HG03442 (cell line): ENCODE results near the gene MCOLN1.
"Not testable (repeated sequence)": the region's sequence is repeated elsewhere in the genome, so short reads cannot be mapped to it uniquely, and the experiment has no call there.

Source experiments
- ATAC-seq: cut with Tn5 transposase; IDR thresholded peaks from one replicate; pipeline ENCODE4 v1.9.1; 2021; ENCODE audit warnings: mild to moderate bottlenecking, moderate library complexity; ENCODE audit not compliant: unreplicated experiment

Gene MCOLN1

DNA sequence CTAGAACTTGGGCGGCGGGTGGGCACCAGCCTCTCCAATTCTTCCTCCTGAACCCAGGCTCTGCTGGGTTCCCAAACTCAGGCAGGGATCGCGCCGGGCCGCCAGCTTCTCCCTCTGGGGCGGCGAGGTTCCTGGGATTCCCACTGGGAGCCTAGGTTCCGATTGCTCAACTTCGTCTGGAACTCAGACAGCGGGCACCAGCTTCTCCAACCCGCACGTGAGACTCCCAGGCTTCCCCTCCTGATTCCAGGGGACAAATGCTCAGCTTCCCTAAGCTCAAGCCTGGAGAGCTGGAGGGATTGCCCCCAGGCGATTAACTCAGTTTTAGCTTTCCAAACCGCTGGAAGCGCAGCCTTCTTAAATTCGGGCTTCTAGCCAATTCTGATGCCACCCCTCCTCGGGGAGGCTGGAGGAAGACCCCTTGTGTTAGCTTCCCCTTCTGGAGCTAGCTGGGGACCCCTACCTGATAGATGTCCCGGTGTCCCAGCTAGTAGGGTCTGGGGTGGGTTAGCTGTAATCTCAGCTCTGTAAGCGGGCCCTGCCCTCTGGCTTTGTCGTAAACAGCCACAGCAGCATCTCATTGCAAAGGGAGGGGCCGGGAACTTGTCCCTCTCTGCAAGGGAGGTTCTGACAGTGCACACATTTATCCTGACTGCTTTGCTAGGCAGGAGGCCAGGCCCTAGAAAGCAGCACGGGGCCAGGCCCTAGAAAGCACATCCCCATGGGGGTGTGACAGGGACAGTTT is 671 bp downstream of the MCOLN1 start:
- peak; percentile 14 for ATAC-seq

DNA sequence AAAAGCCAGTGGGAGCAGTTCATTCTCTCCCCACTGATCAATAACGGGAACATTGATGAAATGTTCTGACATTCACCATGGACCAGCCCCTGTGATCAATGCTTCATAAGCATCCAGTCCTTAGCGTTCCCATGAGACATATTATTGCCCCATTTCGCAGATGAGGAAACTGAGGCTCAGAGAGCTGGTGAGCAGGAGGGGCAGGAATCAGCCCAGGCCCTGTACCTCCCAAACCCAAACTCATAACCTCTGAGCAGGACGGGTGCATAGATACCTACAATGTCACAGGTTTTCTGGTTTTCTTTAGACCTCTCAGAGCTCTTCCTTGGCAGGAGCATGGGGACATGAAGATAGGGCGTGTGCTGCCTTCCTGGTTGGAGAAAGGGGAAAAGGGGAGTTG is 2.1 kb downstream of the MCOLN1 start:
- ATAC-seq, result no peak

GRCh38 chr19:7524992-7525739 is 2.7 kb downstream of the MCOLN1 start:
- ATAC-seq, result no peak

DNA sequence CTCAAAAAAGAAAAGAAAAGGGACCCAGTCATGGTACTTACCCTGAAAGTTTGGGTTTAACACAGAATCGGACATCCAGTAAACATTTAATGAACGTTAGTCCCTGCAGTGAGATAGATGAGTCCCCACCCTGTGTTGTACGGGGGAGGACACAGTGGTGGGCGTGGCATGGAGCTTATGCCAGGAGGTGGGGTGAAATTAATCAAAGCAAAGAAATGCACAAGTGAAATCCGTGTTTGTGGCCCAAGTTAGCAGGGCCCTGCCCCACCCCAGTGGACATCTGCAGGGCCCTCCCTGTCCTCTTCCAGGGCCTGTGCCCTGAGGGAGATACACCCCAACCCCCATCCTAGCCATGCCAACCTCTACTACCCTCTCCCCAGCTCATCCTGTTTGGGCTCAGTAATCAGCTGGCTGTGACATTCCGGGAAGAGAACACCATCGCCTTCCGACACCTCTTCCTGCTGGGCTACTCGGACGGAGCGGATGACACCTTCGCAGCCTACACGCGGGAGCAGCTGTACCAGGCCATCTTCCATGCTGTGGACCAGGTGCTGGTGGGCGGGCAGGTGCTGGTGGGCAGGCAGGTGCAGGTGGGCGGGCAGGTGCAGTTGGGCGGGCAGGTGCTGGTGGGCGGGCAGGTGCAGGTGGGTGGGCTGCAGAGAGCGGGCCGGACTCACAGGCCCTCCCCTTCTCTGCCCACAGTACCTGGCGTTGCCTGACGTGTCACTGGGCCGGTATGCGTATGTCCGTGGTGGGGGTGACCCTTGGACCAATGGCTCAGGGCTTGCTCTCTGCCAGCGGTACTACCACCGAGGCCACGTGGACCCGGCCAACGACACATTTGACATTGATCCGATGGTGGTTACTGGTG is 3.9 kb downstream of the MCOLN1 start:
- ATAC-seq, result no peak

GRCh38 chr19:7527516-7528191 is 5.2 kb downstream of the MCOLN1 start:
- ATAC-seq, result no peak

DNA sequence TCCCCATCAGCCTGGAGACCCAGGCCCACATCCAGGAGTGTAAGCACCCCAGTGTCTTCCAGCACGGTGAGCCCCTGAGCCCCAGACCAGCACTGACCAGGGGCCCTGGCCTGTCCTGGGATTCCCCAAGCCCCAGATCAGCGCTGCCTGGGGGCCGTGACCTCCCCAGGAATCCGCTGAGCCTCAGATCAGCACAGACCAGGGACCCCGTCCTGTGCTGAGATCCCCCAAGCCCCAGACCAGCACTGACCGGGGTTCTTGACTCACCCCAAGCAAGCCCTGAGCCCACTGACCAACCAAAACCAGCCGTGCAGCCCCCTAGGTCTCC is 5.7 kb downstream of the MCOLN1 start:
- ATAC-seq, result no peak

GRCh38 chr19:7528522-7529245 is 6.3 kb downstream of the MCOLN1 start:
- no peak for ATAC-seq

- no peak for ATAC-seq
These were observed 6.8 kb downstream of the MCOLN1 start for GRCh38 chr19:7529246-7529600.

DNA sequence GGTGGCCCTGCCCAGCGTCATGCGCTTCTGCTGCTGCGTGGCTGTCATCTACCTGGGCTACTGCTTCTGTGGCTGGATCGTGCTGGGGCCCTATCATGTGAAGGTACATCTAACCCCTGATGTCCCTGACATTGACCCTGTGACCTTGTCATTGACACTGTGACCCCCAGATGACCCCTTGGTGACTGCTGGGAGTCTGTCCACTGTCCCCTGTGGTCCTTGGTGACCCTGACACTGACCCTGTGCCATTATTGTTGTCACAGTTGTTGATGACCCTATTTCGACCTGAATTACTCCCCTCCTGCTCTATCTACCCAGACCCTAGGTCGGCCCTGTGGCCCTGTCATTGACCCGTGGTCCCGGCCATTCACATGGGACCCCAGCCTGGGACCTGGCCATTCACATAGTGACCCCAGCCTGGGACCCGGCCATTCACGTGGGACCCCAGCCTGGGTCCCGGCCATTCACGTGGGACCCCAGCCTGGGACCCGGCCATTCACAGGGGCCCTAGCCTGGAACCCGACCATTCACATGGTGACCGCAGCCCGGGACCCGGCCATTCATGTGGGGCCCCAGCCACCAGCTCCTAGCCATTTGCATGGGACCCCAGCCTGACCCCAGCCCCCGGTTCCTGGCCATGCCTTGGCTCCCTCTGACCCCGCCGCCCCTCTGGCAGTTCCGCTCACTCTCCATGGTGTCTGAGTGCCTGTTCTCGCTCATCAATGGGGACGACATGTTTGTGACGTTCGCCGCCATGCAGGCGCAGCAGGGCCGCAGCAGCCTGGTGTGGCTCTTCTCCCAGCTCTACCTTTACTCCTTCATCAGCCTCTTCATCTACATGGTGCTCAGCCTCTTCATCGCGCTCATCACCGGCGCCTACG is 7.4 kb downstream of the MCOLN1 start:
- ATAC-seq, result no peak

DNA sequence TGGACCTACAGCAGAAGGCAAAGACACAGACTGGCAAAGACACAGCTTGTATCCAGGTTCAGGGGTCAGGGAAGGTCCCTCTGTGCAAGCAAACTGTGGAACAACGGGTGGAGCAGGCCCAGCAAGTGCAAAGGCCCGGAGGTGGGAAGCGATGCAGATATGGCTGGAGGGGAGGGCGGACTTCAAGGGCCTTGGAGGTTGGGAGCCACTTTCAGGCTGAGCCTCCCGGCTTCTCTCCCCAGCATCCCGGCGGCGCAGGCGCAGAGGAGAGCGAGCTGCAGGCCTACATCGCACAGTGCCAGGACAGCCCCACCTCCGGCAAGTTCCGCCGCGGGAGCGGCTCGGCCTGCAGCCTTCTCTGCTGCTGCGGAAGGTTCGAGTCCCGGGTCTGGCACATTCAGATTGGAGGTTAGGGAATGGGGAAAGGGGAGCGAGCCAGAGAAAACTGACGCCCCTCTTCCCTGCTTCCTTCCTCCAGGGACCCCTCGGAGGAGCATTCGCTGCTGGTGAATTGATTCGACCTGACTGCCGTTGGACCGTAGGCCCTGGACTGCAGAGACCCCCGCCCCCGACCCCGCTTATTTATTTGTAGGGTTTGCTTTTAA is 11.0 kb downstream of the MCOLN1 start:
- no peak for ATAC-seq

DNA sequence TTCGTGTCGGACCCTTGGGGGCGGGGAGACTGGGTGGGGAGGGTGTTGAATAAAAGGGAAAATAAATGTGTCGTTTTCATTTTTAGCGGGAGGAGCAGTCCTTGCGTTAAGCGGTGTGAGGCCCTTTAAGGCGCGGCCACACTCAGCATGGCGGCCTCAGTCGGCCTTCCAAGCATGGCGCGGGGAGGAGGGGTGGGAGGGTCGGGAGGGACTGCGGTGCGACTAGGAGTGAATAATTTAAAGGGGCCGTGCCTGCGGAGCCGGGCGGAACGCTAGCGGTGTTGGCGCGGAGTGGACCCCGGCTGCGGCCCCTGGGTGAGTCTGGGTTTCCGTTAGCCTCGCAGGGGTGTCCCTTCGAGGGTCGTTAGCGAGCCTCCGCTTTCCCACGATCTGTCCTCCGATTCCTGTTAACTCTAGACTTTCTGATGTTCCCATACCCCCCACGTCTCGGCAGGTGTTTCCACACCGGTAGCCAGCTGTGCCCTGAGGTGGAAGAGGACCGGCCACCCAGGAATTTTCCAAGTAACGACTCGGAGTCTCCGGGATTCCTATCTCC is 11.6 kb downstream of the MCOLN1 start:
- peak; percentile 35 for ATAC-seq

GRCh38 chr19:7534531-7535046 is 12.2 kb downstream of the MCOLN1 start:
- no peak for ATAC-seq

GRCh38 chr19:7535047-7535997 is 12.9 kb downstream of the MCOLN1 start, which contains the start of gene PNPLA6:
Gene PNPLA6, plus strand, starts transcription at chr19:7535717. Its CDS starts 72 bp downstream, at chr19:7535789.
- peak; percentile 59 for ATAC-seq

- no peak for ATAC-seq
These were observed 13.7 kb downstream of the MCOLN1 start for GRCh38 chr19:7535998-7536695.

- ATAC-seq, result not testable (repeated sequence)
These were observed 16.6 kb downstream of the MCOLN1 start for GRCh38 chr19:7538990-7539389.

DNA sequence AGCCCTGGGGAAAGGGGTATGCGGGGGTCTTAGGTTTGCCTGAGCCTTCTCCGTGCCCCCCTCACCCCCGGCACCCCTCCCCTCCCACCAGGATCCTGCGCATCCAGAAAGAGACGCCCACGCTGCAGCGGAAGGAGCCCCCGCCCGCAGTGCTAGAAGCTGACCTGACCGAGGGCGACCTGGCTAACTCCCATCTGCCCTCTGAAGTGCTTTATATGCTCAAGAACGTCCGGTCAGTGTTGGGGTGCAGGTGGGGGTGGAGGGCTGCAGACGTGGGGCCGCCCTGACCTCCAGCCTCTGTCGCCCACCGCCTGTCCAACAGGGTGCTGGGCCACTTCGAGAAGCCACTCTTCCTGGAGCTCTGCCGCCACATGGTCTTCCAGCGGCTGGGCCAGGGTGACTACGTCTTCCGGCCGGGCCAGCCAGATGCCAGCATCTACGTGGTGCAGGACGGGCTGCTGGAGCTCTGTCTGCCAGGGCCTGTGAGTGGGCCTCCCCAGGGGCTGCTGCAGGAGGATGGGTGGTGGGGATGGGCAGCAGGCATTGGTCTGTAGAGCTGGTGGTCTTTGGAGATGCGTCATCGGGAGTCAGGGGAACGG is 17.5 kb downstream of the MCOLN1 start:
- ATAC-seq, result no peak
